Umbilical cord (tissue), 2 donors: Measurements from ENCODE around the gene FCN1. TPM values are rescaled to one million over a fixed set of nuclear protein-coding genes. Genes with fewer than 3 reads are reported as not detected.

Experiments used
- DNase-seq: peaks from one replicate; pipeline ENCODE4 v3.0.0-alpha.2; 2015; ENCODE audit warnings: low spot score
- total RNA-seq: library from RNA; depleted of rRNA; stranded (reverse); fragments of >200 nt; gene quantifications from one replicate; pipeline ENCODE4 v1.2.3, GENCODE V29; 2014; ENCODE audit warnings: low replicate concordance; ENCODE audit not compliant: insufficient read depth

Gene FCN1
- total RNA-seq, 1 donor from 2014 or later = 3.6 TPM

GRCh38 chr9:134951994-134952393 is 34.3 kb upstream of the FCN1 start:
- no peak for DNase-seq

- no peak for DNase-seq
These were observed 33.7 kb upstream of the FCN1 start for GRCh38 chr9:134951461-134951860.

GRCh38 chr9:134950386-134951210 is 32.9 kb upstream of the FCN1 start:
- DNase-seq = no peak

- DNase-seq = no peak
These were observed 32.1 kb upstream of the FCN1 start for GRCh38 chr9:134949681-134950385.

- DNase-seq = no peak
These were observed 30.4 kb upstream of the FCN1 start for GRCh38 chr9:134948149-134948548.

- no peak for DNase-seq
These were observed 29.7 kb upstream of the FCN1 start for GRCh38 chr9:134947265-134947955.

GRCh38 chr9:134946663-134947062 is 29.0 kb upstream of the FCN1 start:
- DNase-seq = no peak

GRCh38 chr9:134945509-134946275 is 28.0 kb upstream of the FCN1 start:
- no peak for DNase-seq

GRCh38 chr9:134944916-134945315 is 27.2 kb upstream of the FCN1 start:
- DNase-seq = no peak

GRCh38 chr9:134944351-134944802 is 26.7 kb upstream of the FCN1 start:
- DNase-seq = peak; percentile 66

- DNase-seq = no peak
These were observed 26.1 kb upstream of the FCN1 start for GRCh38 chr9:134943836-134944235.

- no peak for DNase-seq
These were observed 25.7 kb upstream of the FCN1 start for GRCh38 chr9:134943411-134943810.

- DNase-seq = no peak
These were observed 25.1 kb upstream of the FCN1 start for GRCh38 chr9:134942788-134943184.

GRCh38 chr9:134942011-134942787 is 24.5 kb upstream of the FCN1 start:
- DNase-seq = no peak

GRCh38 chr9:134940236-134941208 is 22.8 kb upstream of the FCN1 start:
- DNase-seq = no peak

GRCh38 chr9:134939836-134940235 is 22.1 kb upstream of the FCN1 start:
- no peak for DNase-seq

GRCh38 chr9:134939080-134939733 is 21.5 kb upstream of the FCN1 start:
- no peak for DNase-seq

- DNase-seq = no peak
These were observed 20.8 kb upstream of the FCN1 start for GRCh38 chr9:134938346-134939079.
